ENCODE data around the gene FHL2. TPM values are rescaled to one million over a fixed set of nuclear protein-coding genes. Genes with fewer than 3 reads are reported as not detected.
A peak's percentile ranks its signal among the peaks of the same experiment; 100 is the strongest.

FHL2 gene
- total RNA-seq, 4 donors from 2014 or later, result 53.7 to 99.2 (median 71.6) TPM

DNA sequence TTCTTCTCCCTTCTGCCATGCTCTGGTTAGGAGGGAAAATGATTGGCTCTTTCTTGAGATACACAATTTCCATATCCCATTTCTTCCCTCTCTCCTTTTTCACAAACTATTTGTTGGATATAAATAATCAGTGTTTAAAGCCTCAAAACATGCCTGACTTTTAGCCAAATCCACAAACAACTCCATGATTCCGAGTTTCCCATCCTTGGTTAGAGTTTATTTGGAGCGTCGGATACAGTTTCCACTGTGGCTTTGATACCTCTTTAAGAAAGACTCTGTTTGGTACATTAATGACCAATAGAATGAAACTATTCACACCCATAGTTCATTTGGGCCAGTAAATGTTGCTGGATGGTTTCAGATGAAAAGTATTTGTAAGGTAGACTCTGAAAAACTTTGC lies 5.9 kb upstream of the FHL2 start:
- WGBS, 2 donors, result 72 to 80% methylated on average over 3 of the region's 3 CpGs
- DNase-seq (ENCODE audit: low spot score in 2 of 2), result no peak
- peaks cover 0 to 11% (median under 1%) of the 10 kb centered on the region in 4 donors for H3K4me1 ChIP-seq
- H3K9me3 ChIP-seq, result no peaks in the 10 kb centered on the region
- no peaks in the 10 kb centered on the region for H3K36me3 ChIP-seq
- TF ChIP-seq EP300 (IDR thresholded peaks at IDR 0.05) (no peak), POLR2A (IDR thresholded peaks at IDR 0.05) (no peak)
- TF ChIP-seq, protein P1, sequence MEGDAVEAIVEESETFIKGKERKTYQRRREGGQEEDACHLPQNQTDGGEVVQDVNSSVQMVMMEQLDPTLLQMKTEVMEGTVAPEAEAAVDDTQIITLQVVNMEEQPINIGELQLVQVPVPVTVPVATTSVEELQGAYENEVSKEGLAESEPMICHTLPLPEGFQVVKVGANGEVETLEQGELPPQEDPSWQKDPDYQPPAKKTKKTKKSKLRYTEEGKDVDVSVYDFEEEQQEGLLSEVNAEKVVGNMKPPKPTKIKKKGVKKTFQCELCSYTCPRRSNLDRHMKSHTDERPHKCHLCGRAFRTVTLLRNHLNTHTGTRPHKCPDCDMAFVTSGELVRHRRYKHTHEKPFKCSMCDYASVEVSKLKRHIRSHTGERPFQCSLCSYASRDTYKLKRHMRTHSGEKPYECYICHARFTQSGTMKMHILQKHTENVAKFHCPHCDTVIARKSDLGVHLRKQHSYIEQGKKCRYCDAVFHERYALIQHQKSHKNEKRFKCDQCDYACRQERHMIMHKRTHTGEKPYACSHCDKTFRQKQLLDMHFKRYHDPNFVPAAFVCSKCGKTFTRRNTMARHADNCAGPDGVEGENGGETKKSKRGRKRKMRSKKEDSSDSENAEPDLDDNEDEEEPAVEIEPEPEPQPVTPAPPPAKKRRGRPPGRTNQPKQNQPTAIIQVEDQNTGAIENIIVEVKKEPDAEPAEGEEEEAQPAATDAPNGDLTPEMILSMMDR (IDR thresholded peaks at IDR 0.05), result no peak
- peaks cover 0 to under 1% of the 10 kb centered on the region in 2 donors for H3K27me3 ChIP-seq
- peak overlapping the region in 1 of 4 donors; percentile 9 for H3K27ac ChIP-seq
- no peak overlapping the region for H3K4me3 ChIP-seq

DNA sequence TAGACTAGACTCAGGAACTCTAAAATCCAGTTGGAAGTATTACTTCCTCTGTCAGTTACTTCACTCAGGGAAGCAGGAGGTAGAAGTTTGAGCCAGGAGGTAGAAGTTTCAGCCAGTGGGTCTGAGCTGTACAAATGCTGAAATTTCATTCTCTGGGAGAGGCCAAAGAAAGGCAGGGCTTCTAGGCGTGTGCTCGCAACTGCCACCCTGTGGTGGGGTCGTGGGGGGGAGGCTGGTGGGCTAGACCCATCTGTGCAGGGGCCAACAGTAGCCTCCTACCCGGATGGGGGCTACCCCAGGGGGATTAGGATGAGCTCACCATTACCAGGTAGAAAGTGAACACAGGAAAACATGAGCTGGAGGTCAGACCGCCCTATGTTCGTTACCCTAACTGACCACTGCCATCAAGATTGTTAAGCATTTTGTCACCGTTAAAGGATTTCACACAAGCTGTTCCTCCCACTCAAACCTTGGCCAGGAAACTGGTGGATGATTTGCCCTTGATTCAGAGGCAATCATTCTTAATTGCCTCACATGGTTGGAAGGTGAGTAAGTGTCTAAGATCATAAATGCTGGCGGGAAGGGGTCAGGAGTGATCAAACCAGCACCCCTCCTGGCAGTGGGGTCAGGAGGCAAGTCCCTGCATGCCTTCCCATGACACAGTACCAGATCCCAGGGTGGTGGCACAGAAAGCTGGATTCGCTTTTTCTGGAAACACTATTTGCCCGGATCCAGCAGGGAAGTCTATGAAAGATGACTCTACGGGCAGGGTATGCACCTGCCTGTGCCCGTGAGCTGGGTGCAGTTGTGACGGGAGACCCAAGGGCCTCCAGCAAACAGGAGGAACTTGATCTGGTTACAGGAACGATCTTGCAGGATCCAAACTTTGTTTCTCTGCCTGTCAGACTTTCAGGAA lies 5.2 kb upstream of the FHL2 start:
- H3K4me3 ChIP-seq, result no peak overlapping the region
- TF ChIP-seq EP300 (IDR thresholded peaks at IDR 0.05) (no peak), POLR2A (IDR thresholded peaks at IDR 0.05) (no peak)
- TF ChIP-seq, protein P1 (IDR thresholded peaks at IDR 0.05), result no peak
- no peaks in the 10 kb centered on the region for H3K9me3 ChIP-seq
- 68 to 71% methylated on average over 14 of the region's 14 CpGs for WGBS, 2 donors
- peaks cover 0 to 9% (median 2%) of the 10 kb centered on the region in 4 donors for H3K4me1 ChIP-seq
- DNase-seq (ENCODE audit: low spot score in 2 of 2), result no peak
- H3K36me3 ChIP-seq, result no peaks in the 10 kb centered on the region
- peak overlapping the region in 3 of 4 donors; percentile 33 to 46 (median 42) for H3K27ac ChIP-seq
- H3K27me3 ChIP-seq, result peaks cover 0 to 8% of the 10 kb centered on the region in 2 donors

DNA sequence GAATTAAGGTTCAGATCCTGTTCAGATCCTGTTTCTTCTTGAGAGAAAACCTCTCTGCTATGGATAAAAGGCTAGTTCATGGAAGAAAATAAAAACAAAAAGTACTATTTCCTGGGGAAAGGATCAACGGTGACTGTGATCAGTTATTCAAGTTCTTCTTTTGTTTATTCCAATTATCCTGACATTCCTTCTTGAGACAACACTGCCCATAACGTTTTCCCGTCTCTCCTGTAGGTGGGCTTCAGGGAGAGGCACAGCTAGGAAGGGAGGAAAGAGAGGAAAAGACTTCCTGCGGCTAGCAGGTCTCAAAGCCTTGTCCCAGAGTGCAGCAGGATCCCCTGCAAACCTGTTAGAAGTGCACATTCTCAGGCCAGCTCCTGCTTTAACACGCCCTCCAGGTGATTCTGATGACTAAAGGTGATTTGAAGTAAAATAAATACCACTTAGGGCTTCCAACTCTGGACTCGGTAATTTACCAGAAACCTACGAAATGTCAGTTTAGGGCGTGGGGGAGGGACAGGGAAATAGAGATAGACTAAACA lies 4.5 kb upstream of the FHL2 start:
- TF ChIP-seq, protein P1 (IDR thresholded peaks at IDR 0.05), result no peak
- no peak for TF ChIP-seq POLR2A (IDR thresholded peaks at IDR 0.05)
- no peak for TF ChIP-seq EP300 (IDR thresholded peaks at IDR 0.05)
- H3K36me3 ChIP-seq, result no peaks in the 10 kb centered on the region
- DNase-seq (ENCODE audit: low spot score in 2 of 2), result no peak
- peak overlapping the region in 3 of 4 donors; percentile 6 to 46 (median 33) for H3K27ac ChIP-seq
- H3K9me3 ChIP-seq, result no peaks in the 10 kb centered on the region
- WGBS, 2 donors, result 67 to 72% methylated on average over 8 of the region's 8 CpGs
- peaks cover 0 to 13% of the 10 kb centered on the region in 2 donors for H3K27me3 ChIP-seq
- peaks cover 0 to 11% (median 4%) of the 10 kb centered on the region in 4 donors for H3K4me1 ChIP-seq
- no peak overlapping the region for H3K4me3 ChIP-seq

DNA sequence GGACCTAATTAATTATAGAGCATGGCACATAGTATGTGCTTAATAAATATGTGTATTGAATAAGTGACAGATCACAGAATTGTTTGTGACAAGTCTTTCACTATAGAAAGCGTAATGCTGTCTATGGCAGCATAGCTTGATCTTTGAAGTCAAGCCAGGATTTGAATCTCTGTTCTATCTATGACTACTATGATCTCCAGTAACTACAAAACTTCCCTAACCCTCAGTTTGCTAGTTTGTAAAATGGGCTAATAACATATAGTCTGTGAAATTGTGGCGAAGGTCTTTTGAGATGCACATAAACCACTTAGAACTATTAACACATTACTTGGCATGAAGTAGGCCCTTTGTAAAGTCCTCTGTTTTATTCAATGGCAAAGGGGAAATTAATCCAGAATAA lies 4.0 kb upstream of the FHL2 start:
- Histone ChIP-seq H3K27me3 (peaks cover 0 to 18% of the 10 kb centered on the region in 2 donors), H3K4me3 (no peak overlapping the region), H3K4me1 (peaks cover 0 to 12% (median 5%) of the 10 kb centered on the region in 4 donors), H3K36me3 (no peaks in the 10 kb centered on the region), H3K27ac (no peak overlapping the region), H3K9me3 (no peaks in the 10 kb centered on the region)
- TF ChIP-seq, protein P1 (IDR thresholded peaks at IDR 0.05), result no peak
- TF ChIP-seq EP300 (IDR thresholded peaks at IDR 0.05) (no peak), POLR2A (IDR thresholded peaks at IDR 0.05) (no peak)
- 94 to 95% methylated on average over 2 of the region's 2 CpGs for WGBS, 2 donors
- DNase-seq (ENCODE audit: low spot score in 2 of 2), result no peak

DNA sequence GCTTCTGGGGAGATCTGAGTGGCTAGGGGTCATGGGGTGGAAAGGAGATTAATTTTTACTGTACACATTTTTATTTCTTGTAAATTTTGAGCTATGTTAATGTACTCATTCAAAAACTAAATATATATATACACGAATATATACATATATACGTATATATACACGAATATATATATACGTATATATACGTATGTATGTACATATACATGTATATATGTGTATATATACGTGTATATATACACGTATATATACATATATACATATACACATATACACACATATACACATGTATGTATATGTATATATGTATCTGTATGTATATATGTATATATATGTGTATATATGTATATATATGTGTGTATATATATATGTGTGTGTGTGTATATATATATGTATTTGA lies 3.0 kb upstream of the FHL2 start:
- H3K36me3 ChIP-seq, result no peaks in the 10 kb centered on the region
- WGBS, 2 donors, result 90% methylated on average over 7 of the region's 7 CpGs

More for the DNA sequence above, 3.0 kb upstream of the FHL2 start:
- no peak for DNase-seq (ENCODE audit: low spot score in 2 of 2)
- no peaks in the 10 kb centered on the region for H3K9me3 ChIP-seq
- H3K27me3 ChIP-seq, result peaks cover 0 to 23% of the 10 kb centered on the region in 2 donors
- peaks cover 0 to 12% (median 5%) of the 10 kb centered on the region in 4 donors for H3K4me1 ChIP-seq
- TF ChIP-seq EP300 (IDR thresholded peaks at IDR 0.05) (no peak), POLR2A (IDR thresholded peaks at IDR 0.05) (no peak)
- TF ChIP-seq, protein P1 (IDR thresholded peaks at IDR 0.05), result no peak
- H3K27ac ChIP-seq, result no peak overlapping the region
- no peak overlapping the region for H3K4me3 ChIP-seq
